GM21367 (cell line): ENCODE measurements around the gene IRF2BP2.
"Not testable (repeated sequence)": the region's sequence is repeated elsewhere in the genome, so short reads cannot be mapped to it uniquely, and the experiment has no call there.

Experiments used
- ATAC-seq: cut with Tn5 transposase; IDR thresholded peaks from one replicate; pipeline ENCODE4 v1.9.1; 2021; ENCODE audit not compliant: unreplicated experiment

The IRF2BP2 gene

GRCh38 chr1:234602334-234603220 is 7.4 kb downstream of the IRF2BP2 start:
- no peak for ATAC-seq

DNA sequence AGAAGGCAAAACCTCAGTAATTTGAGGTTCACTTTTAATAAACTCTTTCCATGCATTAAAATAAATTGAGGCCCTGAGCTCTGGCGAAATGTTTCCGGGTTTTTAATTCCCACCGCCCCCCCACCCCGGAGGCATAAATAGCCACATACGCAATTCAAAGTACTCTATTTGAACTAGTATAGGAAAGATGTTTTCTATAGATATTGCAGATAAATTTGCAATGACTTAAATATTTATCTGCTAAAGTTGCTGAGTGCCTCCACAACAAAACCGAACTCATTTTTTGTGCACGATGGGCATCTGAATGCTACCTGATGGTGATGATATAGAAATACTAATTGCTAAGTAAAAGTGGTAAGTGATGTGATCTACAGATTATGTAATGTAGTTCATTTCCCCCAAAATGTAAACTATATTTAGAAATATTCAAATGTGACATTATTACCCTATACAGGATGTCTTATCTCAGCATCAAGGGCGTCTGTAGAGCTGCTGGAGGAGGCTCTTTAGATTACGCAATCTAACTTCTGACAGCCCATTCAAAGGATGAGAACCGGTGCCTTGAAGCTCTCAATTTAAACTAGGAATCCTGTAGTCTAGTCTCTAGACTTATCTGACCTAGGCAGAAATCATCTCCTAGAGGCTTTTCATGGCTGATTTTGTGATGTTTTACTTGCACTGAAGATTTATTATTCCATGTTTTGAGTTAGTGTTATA is 8.5 kb downstream of the IRF2BP2 start:
- no peak for ATAC-seq

DNA sequence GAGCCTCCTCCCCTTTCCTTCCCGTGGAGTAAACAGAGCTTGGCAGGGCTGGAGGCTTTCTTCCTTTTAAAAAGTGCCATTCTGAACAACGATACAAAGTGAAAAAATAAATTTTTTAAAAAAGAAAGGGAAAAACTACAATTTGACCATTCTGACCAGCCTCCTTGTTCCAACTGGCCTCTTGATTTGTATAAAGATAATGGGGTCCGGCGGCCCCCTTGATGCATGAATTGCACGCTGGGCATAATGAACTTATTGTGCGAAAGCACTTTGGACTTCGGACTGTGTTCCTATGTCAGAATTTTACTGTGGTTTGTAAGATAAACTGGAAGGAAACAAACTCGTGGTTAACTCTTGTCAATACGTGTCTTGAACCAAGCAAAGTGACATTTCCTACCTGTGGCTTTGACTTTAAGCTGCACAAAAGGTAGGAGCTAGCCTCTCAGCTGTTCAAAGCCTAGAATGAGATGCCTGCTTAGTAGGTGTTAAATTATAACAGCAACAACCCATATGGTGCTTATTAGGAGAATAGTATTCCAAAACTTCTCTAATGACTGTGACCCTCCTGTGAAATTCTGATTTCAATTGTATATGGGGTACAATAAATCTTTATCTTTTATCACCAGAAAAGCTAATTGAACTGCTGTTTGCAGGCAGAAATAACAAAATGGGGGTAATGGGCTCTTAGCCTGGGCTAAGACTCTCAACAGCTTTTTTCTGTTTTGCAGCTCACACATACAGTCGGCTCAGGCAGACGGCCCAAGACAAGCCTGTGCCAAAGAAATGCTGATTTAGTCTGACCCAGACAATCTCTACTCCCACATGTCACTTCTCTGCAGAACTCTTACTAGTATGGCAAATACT is 9.3 kb downstream of the IRF2BP2 start:
- ATAC-seq, result peak; percentile 6

DNA sequence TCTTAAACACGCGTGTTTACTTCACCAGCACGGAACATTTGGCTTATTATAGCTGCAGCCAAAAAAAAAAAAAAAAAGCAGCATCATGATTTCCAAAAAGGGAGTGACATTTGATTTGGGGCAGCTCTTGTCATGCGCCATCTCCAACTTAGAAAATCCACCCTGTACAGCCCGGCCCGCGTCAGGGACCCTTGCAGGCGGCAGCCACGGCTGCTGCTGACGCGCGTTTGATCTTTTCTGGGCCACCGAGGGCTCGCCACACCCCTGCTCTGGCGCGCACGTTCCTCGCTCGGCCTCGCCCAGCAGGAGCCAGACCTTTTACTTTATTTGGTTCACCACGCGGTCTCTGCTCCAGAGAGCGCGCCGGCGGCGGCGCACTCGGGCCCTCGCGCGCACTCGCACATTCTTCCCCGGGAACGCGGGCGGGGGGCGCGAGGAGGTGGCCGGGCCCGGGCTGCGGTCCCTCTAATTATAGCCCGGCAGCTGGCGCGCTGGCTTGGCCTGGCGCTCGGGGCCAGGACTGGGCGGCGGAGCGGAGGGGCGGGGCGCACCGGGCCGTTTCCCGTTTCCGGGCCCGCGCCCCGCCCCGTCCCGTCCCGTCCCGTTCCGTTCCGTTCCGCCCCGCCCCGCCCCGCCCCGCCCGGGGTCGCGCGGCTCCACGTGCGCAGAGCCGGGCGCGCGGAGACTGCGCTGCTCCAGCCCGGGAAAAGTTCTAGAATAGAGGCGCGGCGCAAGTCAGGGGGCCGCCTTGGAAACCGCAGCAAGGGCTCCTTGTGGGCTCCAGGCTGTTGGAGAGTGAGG is 10.2 kb downstream of the IRF2BP2 start:
- peak; percentile 55 for ATAC-seq

GRCh38 chr1:234598974-234599616 is 10.9 kb downstream of the IRF2BP2 start:
- no peak for ATAC-seq

- no peak for ATAC-seq
These were observed 12.1 kb downstream of the IRF2BP2 start for GRCh38 chr1:234597894-234598293.

DNA sequence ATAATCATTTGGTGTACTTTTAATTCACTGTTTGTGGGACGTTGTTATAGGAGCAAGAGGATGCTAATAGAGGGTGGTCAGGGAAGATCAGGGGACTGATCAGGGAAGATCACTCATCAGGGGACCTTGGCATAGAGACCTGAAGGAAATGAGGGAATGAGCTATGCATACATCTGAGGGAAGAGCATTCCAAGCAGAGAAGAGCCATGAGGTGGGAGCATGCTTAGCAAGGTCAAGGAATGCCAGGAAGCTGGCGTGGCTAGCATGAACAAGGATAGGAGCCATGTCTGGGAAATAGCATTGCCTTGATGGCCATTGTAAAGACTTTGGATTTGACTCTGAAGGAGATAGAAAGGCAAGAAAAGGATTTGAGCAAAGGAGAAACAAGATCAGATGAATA is 14.1 kb downstream of the IRF2BP2 start:
- no peak for ATAC-seq

- ATAC-seq, result not testable (repeated sequence)
These were observed 15.4 kb downstream of the IRF2BP2 start for GRCh38 chr1:234594575-234594974.

- ATAC-seq, result no peak
These were observed 16.0 kb downstream of the IRF2BP2 start for GRCh38 chr1:234593771-234594504.

GRCh38 chr1:234593109-234593508 is 16.9 kb downstream of the IRF2BP2 start:
- ATAC-seq, result no peak

- no peak for ATAC-seq
These were observed 17.7 kb downstream of the IRF2BP2 start for GRCh38 chr1:234592240-234592639.

GRCh38 chr1:234591131-234591530 is 18.8 kb downstream of the IRF2BP2 start:
- no peak for ATAC-seq

GRCh38 chr1:234589854-234590620 is 19.9 kb downstream of the IRF2BP2 start:
- ATAC-seq, result no peak

GRCh38 chr1:234589064-234589800 is 20.7 kb downstream of the IRF2BP2 start:
- ATAC-seq, result no peak

DNA sequence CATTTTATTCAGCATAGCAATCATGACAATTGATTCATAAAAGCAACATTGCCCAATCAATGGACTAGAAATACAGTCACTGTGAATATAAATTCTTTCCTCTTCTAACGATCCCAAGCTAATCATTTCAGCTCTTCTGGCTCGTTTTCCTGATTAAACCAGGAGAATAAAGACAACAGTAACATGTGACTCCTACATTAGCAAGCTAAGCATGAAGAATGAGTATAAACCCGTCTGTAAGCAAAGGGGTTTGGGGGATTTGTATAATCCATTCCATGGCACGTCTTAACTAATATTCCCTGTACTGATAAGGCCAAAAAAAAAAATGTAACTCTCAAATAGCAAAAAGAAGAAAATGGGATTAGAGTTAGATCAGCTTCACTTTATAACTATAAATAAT is 21.6 kb downstream of the IRF2BP2 start:
- ATAC-seq, result no peak

DNA sequence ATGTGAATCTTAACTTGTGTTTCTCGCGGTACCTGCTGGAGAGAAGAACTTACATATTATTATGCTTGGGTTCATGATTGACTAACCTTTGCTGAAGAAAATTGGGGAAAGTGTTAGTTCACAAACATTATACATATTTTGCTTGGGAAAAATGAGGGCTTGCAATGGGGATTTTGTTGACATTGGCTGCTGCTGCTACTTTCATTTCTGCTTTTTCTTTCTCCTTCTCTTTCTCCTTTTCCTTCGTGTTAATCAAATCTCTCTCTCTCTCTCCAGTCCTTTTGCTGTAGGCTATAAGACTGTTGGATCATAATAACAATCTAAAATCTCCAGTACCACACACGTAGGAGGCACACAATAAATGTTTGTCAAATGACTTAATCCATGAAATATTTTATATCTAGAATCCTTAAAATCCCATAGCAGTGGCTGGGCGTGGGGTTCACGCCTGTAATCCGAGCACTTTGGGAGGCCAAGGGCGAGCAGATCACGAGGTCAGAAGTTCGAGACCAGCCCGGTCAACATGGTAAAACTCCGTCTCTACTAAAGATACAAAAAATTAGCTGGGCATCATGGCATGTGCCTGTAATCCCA is 23.0 kb downstream of the IRF2BP2 start:
- ATAC-seq, result no peak

DNA sequence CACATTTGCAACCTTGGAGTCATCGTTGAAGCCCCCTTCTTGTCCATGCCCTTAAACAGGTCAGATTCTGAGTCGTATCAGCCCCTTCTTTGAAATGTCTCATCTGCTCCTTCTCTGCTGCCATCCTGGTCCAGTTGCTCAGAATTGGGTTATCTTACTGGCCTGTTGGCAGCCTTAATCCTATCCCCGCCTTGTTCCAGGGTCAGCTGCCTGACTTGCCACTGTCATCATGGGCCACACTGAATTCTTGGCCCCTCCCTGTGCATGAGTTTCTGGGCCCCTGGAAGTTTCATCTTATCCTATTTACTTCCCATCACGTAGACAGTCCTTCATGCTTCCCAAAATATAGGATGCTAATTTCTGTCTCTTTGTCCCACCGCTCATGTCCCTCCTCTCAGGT is 23.7 kb downstream of the IRF2BP2 start:
- ATAC-seq, result no peak
